ENCODE results near the gene ZNF333.

The ZNF333 gene

GRCh38 chr19:14732510-14732909, 42.7 kb downstream of the ZNF333 start:
- TF ChIP-seq TAF1 (IDR thresholded peaks at IDR 0.05; ENCODE audit: borderline replicate concordance, insufficient read depth, low read length) (no peak), SIN3A (IDR thresholded peaks at IDR 0.05; ENCODE audit: borderline replicate concordance, insufficient read depth, low read length) (no peak), POLR2AphosphoS5 (IDR thresholded peaks at IDR 0.05; ENCODE audit: low read depth, low read length) (no peak), FOXP2 (optimal IDR thresholded peaks at IDR 0.05; ENCODE audit: borderline replicate concordance, extremely low read depth, extremely low read length, insufficient read depth) (no peak)
- TF ChIP-seq, protein P1, sequence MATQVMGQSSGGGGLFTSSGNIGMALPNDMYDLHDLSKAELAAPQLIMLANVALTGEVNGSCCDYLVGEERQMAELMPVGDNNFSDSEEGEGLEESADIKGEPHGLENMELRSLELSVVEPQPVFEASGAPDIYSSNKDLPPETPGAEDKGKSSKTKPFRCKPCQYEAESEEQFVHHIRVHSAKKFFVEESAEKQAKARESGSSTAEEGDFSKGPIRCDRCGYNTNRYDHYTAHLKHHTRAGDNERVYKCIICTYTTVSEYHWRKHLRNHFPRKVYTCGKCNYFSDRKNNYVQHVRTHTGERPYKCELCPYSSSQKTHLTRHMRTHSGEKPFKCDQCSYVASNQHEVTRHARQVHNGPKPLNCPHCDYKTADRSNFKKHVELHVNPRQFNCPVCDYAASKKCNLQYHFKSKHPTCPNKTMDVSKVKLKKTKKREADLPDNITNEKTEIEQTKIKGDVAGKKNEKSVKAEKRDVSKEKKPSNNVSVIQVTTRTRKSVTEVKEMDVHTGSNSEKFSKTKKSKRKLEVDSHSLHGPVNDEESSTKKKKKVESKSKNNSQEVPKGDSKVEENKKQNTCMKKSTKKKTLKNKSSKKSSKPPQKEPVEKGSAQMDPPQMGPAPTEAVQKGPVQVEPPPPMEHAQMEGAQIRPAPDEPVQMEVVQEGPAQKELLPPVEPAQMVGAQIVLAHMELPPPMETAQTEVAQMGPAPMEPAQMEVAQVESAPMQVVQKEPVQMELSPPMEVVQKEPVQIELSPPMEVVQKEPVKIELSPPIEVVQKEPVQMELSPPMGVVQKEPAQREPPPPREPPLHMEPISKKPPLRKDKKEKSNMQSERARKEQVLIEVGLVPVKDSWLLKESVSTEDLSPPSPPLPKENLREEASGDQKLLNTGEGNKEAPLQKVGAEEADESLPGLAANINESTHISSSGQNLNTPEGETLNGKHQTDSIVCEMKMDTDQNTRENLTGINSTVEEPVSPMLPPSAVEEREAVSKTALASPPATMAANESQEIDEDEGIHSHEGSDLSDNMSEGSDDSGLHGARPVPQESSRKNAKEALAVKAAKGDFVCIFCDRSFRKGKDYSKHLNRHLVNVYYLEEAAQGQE (IDR thresholded peaks at IDR 0.05; ENCODE audit: insufficient read depth in 1 of 2, low read depth in 2 of 2, low read length in 2 of 2), result no peak

DNA sequence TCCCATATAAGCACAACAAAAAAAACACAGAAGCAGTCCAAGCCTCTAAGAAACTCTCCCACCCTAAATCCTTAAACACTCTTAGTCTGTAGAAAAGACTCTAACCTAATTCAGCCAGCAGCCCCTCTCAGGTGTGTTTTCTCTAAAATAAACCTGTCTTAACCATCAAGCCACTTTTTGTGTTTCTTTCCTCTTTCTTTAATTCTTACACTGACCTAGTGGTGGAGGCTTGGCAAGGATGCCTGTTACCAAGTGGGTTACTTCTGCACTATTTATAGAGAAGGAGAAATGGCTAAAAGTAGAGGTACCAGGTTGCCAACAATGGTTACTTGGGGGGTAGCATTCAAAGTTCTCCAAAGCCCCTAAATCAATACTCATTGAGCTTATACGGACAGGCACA, 43.7 kb downstream of the ZNF333 start:
- TF ChIP-seq, protein P1 (IDR thresholded peaks at IDR 0.05; ENCODE audit: insufficient read depth in 1 of 2, low read depth in 2 of 2, low read length in 2 of 2), result no peak
- no peak for TF ChIP-seq POLR2AphosphoS5 (IDR thresholded peaks at IDR 0.05; ENCODE audit: low read depth, low read length)
- TF ChIP-seq SIN3A (IDR thresholded peaks at IDR 0.05; ENCODE audit: borderline replicate concordance, insufficient read depth, low read length), result no peak
- TF ChIP-seq TAF1 (IDR thresholded peaks at IDR 0.05; ENCODE audit: borderline replicate concordance, insufficient read depth, low read length), result no peak
- no peak for TF ChIP-seq FOXP2 (optimal IDR thresholded peaks at IDR 0.05; ENCODE audit: borderline replicate concordance, extremely low read depth, extremely low read length, insufficient read depth)

DNA sequence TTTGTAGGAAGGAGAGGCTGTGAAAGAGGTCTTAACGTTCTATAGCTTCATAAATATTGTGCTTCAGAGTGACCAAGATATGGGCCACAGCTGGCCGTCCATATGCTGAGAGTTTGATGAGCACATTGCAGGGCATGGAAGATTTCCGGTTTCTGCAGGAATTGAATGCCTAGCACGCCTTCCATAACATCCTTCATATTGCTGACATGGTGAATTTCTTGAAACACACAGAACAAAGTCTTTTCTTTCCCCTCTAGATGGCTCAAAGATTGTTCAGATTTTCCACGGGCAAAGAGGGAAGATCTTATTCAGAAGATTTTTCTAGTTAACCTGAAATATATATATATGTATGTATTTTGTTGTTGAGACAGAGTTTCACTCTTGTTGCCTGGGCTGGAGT, 46.1 kb downstream of the ZNF333 start:
- TF ChIP-seq POLR2AphosphoS5 (IDR thresholded peaks at IDR 0.05; ENCODE audit: low read depth, low read length), result no peak
- no peak for TF ChIP-seq TAF1 (IDR thresholded peaks at IDR 0.05; ENCODE audit: borderline replicate concordance, insufficient read depth, low read length)
- TF ChIP-seq, protein P1 (IDR thresholded peaks at IDR 0.05; ENCODE audit: insufficient read depth in 1 of 2, low read depth in 2 of 2, low read length in 2 of 2), result no peak
- TF ChIP-seq SIN3A (IDR thresholded peaks at IDR 0.05; ENCODE audit: borderline replicate concordance, insufficient read depth, low read length), result no peak
- TF ChIP-seq FOXP2 (optimal IDR thresholded peaks at IDR 0.05; ENCODE audit: borderline replicate concordance, extremely low read depth, extremely low read length, insufficient read depth), result no peak

DNA sequence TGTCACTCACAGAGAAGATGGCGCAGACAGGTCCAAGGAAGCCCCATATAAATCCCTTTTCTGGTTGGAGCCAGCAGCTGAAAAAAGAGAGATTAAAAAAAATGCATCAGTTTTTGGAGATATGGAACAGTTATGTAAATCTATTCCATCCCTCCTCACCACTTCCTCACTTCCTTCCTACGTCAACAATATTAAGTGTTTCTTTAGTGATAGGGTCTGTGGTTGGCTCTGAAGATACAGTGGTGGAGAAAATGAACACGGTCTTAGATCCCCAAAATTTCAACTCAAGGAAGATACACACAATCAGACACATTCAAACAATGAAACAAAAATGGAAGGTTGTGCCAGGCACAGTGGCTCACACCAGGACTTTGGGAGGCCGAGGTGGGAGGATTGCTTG, 57.0 kb downstream of the ZNF333 start:
- TF ChIP-seq FOXP2 (optimal IDR thresholded peaks at IDR 0.05; ENCODE audit: borderline replicate concordance, extremely low read depth, extremely low read length, insufficient read depth), result no peak
- TF ChIP-seq, protein P1 (IDR thresholded peaks at IDR 0.05; ENCODE audit: insufficient read depth in 1 of 2, low read depth in 2 of 2, low read length in 2 of 2), result no peak
- TF ChIP-seq TAF1 (IDR thresholded peaks at IDR 0.05; ENCODE audit: borderline replicate concordance, insufficient read depth, low read length), result no peak
- TF ChIP-seq SIN3A (IDR thresholded peaks at IDR 0.05; ENCODE audit: borderline replicate concordance, insufficient read depth, low read length), result no peak
- TF ChIP-seq POLR2AphosphoS5 (IDR thresholded peaks at IDR 0.05; ENCODE audit: low read depth, low read length), result no peak

- TF ChIP-seq SIN3A (IDR thresholded peaks at IDR 0.05; ENCODE audit: borderline replicate concordance, insufficient read depth, low read length) (no peak), FOXP2 (optimal IDR thresholded peaks at IDR 0.05; ENCODE audit: borderline replicate concordance, extremely low read depth, extremely low read length, insufficient read depth) (no peak), TAF1 (IDR thresholded peaks at IDR 0.05; ENCODE audit: borderline replicate concordance, insufficient read depth, low read length) (no peak), POLR2AphosphoS5 (IDR thresholded peaks at IDR 0.05; ENCODE audit: low read depth, low read length) (no peak)
- TF ChIP-seq, protein P1 (IDR thresholded peaks at IDR 0.05; ENCODE audit: insufficient read depth in 1 of 2, low read depth in 2 of 2, low read length in 2 of 2), result no peak
Observed at GRCh38 chr19:14748601-14749000, 58.8 kb downstream of the ZNF333 start.

Data from PFSK-1 (cell line).